Keratinocyte (primary cell): ENCODE results near the gene NDUFAF3.

Source experiments
- CTCF ChIP-seq, 3 experiments: IDR thresholded peaks in 1 of 3; conservative IDR thresholded peaks in 1 of 3; optimal IDR thresholded peaks in 1 of 3; 2 replicates in 2 of 3; 3 replicates in 1 of 3; pipeline versions ENCODE3 to v1.5.1; 2011; ENCODE audit warnings: low read length in 3 of 3, mild to moderate bottlenecking in 3 of 3, moderate library complexity in 2 of 3, control low read depth in 1 of 3, inconsistent platforms in 1 of 3; ENCODE audit not compliant: insufficient read depth in 2 of 3; ENCODE audit errors: extremely low read depth in 1 of 3
- EZH2 ChIP-seq: IDR thresholded peaks from one replicate; pipeline ENCODE4 v1.6.1; 2012; ENCODE audit warnings: inconsistent platforms, mild to moderate bottlenecking, low read length, moderate library complexity

GRCh38 chr3:49016414-49017228 is 5.3 kb upstream of the NDUFAF3 start:
- TF ChIP-seq EZH2 (no peak), CTCF (optimal IDR thresholded peaks at IDR 0.05 in 1 of 3, IDR thresholded peaks at IDR 0.05 in 1 of 3, conservative IDR thresholded peaks at IDR 0.05 in 1 of 3; ENCODE audit: extremely low read depth in 1 of 3, insufficient read depth in 2 of 3, low read length in 3 of 3) (no peak)
